ENCODE measurements around the gene CPLANE2. TPM values are rescaled to one million over a fixed set of nuclear protein-coding genes. Genes with fewer than 3 reads are reported as not detected.
"Not testable (repeated sequence)": the region's sequence is repeated elsewhere in the genome, so short reads cannot be mapped to it uniquely, and the experiment has no call there.

CPLANE2 gene
- total and polyA plus RNA-seq, 7 donors, result 1.0 to 7.4 (median 4.5) TPM

- intact Hi-C loops (cut with DNase I), result no loop called here
- WGBS, 3 donors, result 67 to 70% methylated on average over 1 of the region's 1 CpG; no CpG with 5 or more reads in 1 of the 3 donors
- H3K4me1 ChIP-seq, result no peaks in the 10 kb centered on the region
Observed at GRCh38 chr1:16199157-16199501, 37.9 kb downstream of the CPLANE2 start.

GRCh38 chr1:16198444-16199156, 38.4 kb downstream of the CPLANE2 start:
- no peaks in the 10 kb centered on the region for H3K27me3 ChIP-seq (ENCODE audit: insufficient read depth in 3 of 3, low read length in 2 of 3)
- WGBS, 3 donors, result 89 to 98% (median 92%) methylated on average over 8 of the region's 8 CpGs
- intact Hi-C loops (cut with DNase I), result no loop called here
- peak in 1 of 2 donors; percentile 23 for DNase-seq
- H3K27ac ChIP-seq, result no peak overlapping the region
- no peaks in the 10 kb centered on the region for H3K9me3 ChIP-seq
- no peak overlapping the region for H3K4me3 ChIP-seq
- H3K4me1 ChIP-seq, result no peaks in the 10 kb centered on the region
- ATAC-seq, result no peak
- no peak for TF ChIP-seq CTCF (IDR thresholded peaks at IDR 0.05)
- H3K36me3 ChIP-seq (ENCODE audit: insufficient read depth in 1 of 2, low read depth in 1 of 2), result no peaks in the 10 kb centered on the region

More at GRCh38 chr1:16199157-16199501, 37.9 kb downstream of the CPLANE2 start:
- Histone ChIP-seq H3K36me3 (ENCODE audit: insufficient read depth in 1 of 2, low read depth in 1 of 2) (no peaks in the 10 kb centered on the region), H3K4me3 (no peak overlapping the region), H3K9me3 (no peaks in the 10 kb centered on the region), H3K27ac (no peak overlapping the region), H3K27me3 (ENCODE audit: insufficient read depth in 3 of 3, low read length in 2 of 3) (no peaks in the 10 kb centered on the region)
- DNase-seq, result no peak
- ATAC-seq, result no peak
- TF ChIP-seq CTCF (IDR thresholded peaks at IDR 0.05), result no peak

- DNase-seq (peak in 1 of 2 donors; percentile 1), ATAC-seq (no peak)
- Histone ChIP-seq H3K27ac (no peak overlapping the region), H3K4me1 (no peaks in the 10 kb centered on the region), H3K27me3 (ENCODE audit: insufficient read depth in 3 of 3, low read length in 2 of 3) (peaks cover 0 to 1% (median 0%) of the 10 kb centered on the region in 3 donors), H3K9me3 (no peaks in the 10 kb centered on the region), H3K4me3 (no peak overlapping the region), H3K36me3 (ENCODE audit: insufficient read depth in 1 of 2, low read depth in 1 of 2) (no peaks in the 10 kb centered on the region)
- no peak for TF ChIP-seq CTCF (IDR thresholded peaks at IDR 0.05)
- WGBS, 3 donors, result 64 to 83% (median 67%) methylated on average over 3 of the region's 3 CpGs
- intact Hi-C loops (cut with DNase I), result no loop called here
Observed at GRCh38 chr1:16196874-16197273, 40.1 kb downstream of the CPLANE2 start.

- 90 to 96% (median 93%) methylated on average over 4 of the region's 4 CpGs for WGBS, 3 donors
- H3K36me3 ChIP-seq (ENCODE audit: insufficient read depth in 1 of 2, low read depth in 1 of 2); H3K4me1 ChIP-seq; intact Hi-C loops (cut with DNase I); H3K9me3 ChIP-seq; H3K27ac ChIP-seq; H3K27me3 ChIP-seq (ENCODE audit: insufficient read depth in 3 of 3, low read length in 2 of 3); DNase-seq; H3K4me3 ChIP-seq; ATAC-seq: not testable (repeated sequence)
Observed at GRCh38 chr1:16196139-16196538, 40.8 kb downstream of the CPLANE2 start.

- no peak for ATAC-seq
- Histone ChIP-seq H3K27ac (no peak overlapping the region), H3K27me3 (ENCODE audit: insufficient read depth in 3 of 3, low read length in 2 of 3) (peaks cover 0 to 3% (median 0%) of the 10 kb centered on the region in 3 donors), H3K9me3 (no peaks in the 10 kb centered on the region), H3K36me3 (ENCODE audit: insufficient read depth in 1 of 2, low read depth in 1 of 2) (no peaks in the 10 kb centered on the region), H3K4me3 (no peak overlapping the region), H3K4me1 (no peaks in the 10 kb centered on the region)
- TF ChIP-seq CTCF (IDR thresholded peaks at IDR 0.05), result no peak
- 86 to 91% (median 90%) methylated on average over 7 of the region's 7 CpGs for WGBS, 3 donors
- intact Hi-C loops (cut with DNase I), result no loop called here
- no peak for DNase-seq
Observed at GRCh38 chr1:16195518-16195905, 41.5 kb downstream of the CPLANE2 start.
